Activated CD4-positive, alpha-beta T cell treated with anti-CD3 and anti-CD28 coated beads, Interleukin-2, amount 10 ng/mL, durations not matched to agents 24 days and 14 days (primary cell): ENCODE measurements around the gene RAVER1. TPM values are rescaled to one million over a fixed set of nuclear protein-coding genes. Genes with fewer than 3 reads are reported as not detected.

Experiments used
- DNase-seq: peaks from one replicate; pipeline ENCODE4 v3.0.0; 2022
- H3K27ac Mint-ChIP-seq: one replicate; pipeline ENCODE4 v1.8.0; 2022; ENCODE audit warnings: mild to moderate bottlenecking, mixed read lengths
- H3K27me3 Mint-ChIP-seq: one replicate; pipeline ENCODE4 v1.8.0; 2022; ENCODE audit warnings: mixed read lengths
- H3K36me3 Mint-ChIP-seq: one replicate; pipeline ENCODE4 v1.8.0; 2022; ENCODE audit warnings: low read depth, mild to moderate bottlenecking, mixed read lengths
- H3K4me1 Mint-ChIP-seq: one replicate; pipeline ENCODE4 v1.8.0; 2021; ENCODE audit warnings: mixed read lengths
- H3K4me3 Mint-ChIP-seq: one replicate; pipeline ENCODE4 v1.8.0; 2022; ENCODE audit warnings: mild to moderate bottlenecking, moderate library complexity, mixed read lengths
- H3K9me3 Mint-ChIP-seq: one replicate; pipeline ENCODE4 v1.8.0; 2021; ENCODE audit warnings: mixed read lengths
- intact Hi-C: fragments of 100-400 bp; cut with micrococcal nuclease; formaldehyde crosslinking; loops from one replicate; pipeline ENCODE4 v1.15.1; 2023
- total RNA-seq: library from RNA; stranded (reverse); gene quantifications from 2 replicates; pipeline ENCODE4 v1.2.3, GENCODE V29; 2022

The RAVER1 gene
- total RNA-seq, 1 donor from 2014 or later: 96.1 TPM

DNA sequence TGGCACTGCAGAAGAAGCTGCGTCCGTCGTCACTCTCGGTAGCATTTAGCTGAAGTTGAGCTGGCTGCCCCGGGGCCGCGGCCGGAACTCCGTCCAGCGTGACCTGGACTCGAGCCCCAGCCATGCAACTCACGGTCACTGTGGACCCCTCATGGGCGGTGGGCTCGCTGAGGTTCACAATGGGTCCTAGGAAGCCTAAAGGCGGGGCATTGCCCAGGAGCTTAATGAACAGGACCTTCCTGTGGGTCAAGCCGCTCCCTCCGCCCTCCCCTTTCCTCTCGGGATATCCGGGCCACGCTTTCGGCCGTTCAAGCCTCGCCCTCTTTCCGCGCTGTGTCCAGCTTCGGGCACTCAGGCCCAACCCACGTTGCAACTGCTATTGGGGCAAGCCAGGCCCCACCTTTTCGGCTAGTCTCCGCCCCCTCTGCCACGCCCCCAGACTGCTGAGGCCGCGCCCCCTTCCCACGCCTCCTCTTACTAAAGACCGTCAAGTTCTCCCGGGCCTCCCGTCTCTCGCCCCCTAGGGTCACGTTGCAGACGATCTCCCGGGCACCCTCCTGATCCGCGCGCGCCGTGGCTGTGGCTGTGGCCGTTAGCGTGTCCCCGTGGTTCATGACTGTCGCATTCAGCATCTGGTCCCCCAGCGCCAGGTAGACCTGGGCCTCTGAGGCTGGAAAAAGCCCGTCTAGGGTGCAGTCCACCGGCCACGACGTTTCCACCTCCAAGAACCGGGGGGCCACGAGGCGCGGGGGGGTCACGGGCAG, 1.4 kb upstream of the RAVER1 start:
- H3K27me3 Mint-ChIP-seq: no peaks in the 10 kb centered on the region
- H3K4me3 Mint-ChIP-seq: peak overlapping the region; percentile 96
- DNase-seq: peak; percentile 83
- H3K9me3 Mint-ChIP-seq: no peaks in the 10 kb centered on the region
- peaks cover 35% of the 10 kb centered on the region for H3K4me1 Mint-ChIP-seq
- intact Hi-C loops: loop anchor here (10.0 kb wide), 1 partner anchor 140 kb away; the partner anchor contains the start of gene DNMT1
- H3K36me3 Mint-ChIP-seq: peaks cover 37% of the 10 kb centered on the region
- H3K27ac Mint-ChIP-seq: no peak overlapping the region

DNA sequence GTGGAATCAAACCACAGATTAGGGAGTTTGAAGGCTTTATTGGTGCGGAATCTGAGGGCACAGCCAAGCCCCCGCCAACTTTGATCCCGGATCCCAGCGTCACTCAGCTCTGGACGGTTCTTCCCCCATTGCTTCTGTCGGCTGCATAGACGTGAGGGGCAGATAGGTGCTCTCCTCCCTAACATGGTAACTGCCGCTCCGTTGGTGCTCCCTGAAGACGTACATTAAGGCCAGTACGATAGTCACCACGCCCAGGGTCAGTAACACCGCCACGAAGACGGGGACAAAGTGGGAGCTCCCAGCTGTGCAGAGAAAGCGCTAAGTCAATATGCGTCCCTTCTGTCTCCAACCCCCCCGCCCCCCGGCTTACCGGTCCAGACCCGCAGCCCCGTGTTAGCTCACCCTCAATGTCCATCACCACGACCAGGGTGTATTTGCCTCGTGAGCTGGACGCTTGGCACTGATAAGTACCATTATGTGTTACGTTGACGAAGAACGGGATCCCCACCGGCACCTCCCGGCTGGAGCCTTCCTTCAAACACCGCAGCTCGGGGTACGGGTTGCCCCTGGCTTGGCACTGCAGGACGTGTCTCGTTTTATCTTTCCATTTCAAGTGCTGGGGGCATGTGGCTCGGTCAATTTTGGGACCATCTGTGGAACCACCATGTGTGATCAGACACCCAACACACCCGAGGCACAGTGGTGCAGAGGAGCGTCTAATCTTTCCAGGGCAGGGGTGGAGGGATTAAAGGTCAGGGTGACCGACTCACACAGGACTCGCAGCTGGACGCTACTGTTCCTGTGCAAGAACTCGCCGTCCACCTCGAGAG, 644 bp upstream of the RAVER1 start:
- Mint-ChIP-seq H3K4me1 (peaks cover 29% of the 10 kb centered on the region), H3K27me3 (no peaks in the 10 kb centered on the region), H3K36me3 (peaks cover 41% of the 10 kb centered on the region), H3K4me3 (peak overlapping the region; percentile 96), H3K27ac (peak overlapping the region; percentile 96), H3K9me3 (no peaks in the 10 kb centered on the region)
- intact Hi-C loops: loop anchor here (2.0 to 10.0 kb wide), 4 partner anchors 47 to 139 kb away; partner anchors contain the start of genes CDC37, DNMT1, ICAM1 and TYK2
- DNase-seq: peak; percentile 62

DNA sequence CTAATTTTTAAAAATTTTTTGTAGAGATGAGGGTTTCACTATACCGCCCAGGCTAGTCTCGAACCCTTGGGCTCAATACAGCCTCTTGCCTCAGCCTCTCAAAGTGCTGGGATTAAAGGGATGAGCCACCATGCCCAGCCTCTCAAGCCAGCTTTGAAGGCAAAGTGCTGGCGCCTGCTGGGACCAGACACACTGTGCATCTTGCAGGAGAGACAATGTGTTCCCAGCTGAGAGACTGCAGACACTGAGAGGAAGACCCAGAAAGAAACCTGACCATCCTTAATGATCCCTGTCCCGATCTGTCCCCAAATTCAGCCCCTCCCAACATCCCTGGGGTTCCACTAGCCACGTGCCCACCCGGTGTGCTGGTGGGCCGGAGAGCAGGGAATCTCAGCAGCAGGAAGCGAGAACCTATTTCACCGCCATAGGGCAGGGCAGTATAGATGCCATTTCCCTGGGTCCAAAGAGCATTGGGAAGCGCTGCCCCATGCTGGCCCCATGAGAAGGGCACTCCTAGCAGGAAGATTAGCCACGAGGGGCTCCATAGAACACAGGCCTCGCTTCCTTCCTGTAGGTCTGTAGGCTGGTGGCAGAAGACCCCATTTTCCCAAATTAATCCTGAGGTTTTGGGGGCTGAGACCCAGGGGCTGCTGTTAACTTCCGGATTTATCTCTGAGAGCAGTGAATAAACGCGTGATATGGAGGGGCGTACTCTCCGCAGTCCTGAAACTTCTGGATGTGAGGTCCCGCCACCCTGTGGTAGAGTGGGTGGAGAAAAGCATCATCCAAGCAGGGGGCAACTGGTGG, 968 bp downstream of the RAVER1 start:
- H3K4me1 Mint-ChIP-seq: peaks cover 21% of the 10 kb centered on the region

DNA sequence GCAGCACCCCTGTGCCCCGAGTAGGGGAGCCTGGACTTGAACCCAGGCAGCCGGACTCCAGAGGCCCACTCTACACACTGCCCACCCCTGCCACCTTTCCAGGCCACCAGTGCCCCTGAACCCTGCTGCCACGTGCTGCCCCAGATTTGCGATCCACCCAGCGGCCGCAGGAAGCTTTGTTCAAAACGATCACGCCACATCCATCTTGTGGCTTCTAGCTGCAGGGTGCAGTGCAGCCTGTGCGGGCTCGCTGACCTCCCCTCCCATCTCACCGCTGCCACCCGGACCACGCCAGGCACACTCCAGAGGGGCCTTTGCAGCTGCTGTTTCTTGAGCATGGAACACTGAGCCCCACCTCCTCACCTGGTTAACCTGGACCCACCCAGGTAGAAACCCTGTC, 3.8 kb downstream of the RAVER1 start:
- Mint-ChIP-seq H3K4me1 (peaks cover 18% of the 10 kb centered on the region), H3K27me3 (no peaks in the 10 kb centered on the region), H3K27ac (no peak overlapping the region), H3K9me3 (no peaks in the 10 kb centered on the region), H3K4me3 (no peak overlapping the region), H3K36me3 (peaks cover 44% of the 10 kb centered on the region)
- intact Hi-C loops: no loop called here
- no peak for DNase-seq

More for the DNA sequence above, 968 bp downstream of the RAVER1 start:
- Mint-ChIP-seq H3K36me3 (peaks cover 43% of the 10 kb centered on the region), H3K27me3 (no peaks in the 10 kb centered on the region), H3K9me3 (no peaks in the 10 kb centered on the region), H3K4me3 (peak overlapping the region; percentile 96), H3K27ac (peak overlapping the region; percentile 96)
- intact Hi-C loops: loop anchor here (2.0 to 10.0 kb wide), 4 partner anchors 48 to 138 kb away; partner anchors contain the start of genes CDC37, DNMT1, ICAM1 and TYK2
- DNase-seq: no peak

DNA sequence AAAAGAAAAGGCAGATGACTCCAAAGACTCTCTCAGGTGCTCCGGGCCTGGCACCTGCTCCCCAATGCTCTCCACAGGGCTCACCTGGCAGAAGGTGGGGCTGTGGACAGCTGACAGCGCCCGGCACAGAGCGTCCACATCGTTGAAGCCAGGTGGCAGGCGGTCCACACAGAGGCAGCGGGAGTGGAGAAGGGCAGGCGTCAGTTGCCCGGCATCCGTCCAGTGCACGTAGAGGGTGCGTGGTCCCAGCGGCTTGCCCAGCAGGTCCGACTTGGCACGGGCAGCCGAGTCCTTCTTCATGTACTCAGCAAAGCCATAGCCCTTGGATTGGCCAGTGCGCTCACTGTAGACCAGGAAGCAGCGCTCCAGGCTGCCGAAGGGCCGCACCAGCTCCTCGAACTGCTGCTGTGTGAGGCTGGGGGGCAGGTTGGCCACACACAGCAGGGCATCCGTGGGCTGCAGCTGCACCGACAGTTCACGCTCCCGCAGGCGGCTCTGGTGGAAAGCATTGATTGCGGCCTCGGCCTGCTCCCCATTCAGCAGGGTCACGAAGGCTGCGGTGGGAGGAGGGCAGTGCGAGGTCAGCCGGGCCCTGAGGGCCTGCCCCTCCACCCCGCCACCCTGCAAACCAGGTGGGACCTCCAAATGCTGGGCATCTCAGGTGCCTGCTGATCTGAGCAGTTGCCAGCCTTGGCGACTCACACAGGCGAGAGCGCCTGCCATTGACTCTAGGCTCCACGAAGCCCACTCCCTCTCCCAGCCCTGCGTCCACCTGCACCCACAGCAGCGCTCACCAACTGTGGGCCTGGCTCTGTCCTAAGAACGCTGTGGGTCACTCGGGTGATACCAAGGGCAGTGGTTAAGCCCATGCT, 4.5 kb downstream of the RAVER1 start:
- no peaks in the 10 kb centered on the region for H3K9me3 Mint-ChIP-seq
- intact Hi-C loops: no loop called here
- no peak for DNase-seq
- H3K36me3 Mint-ChIP-seq: peaks cover 49% of the 10 kb centered on the region
- no peaks in the 10 kb centered on the region for H3K27me3 Mint-ChIP-seq
- H3K4me1 Mint-ChIP-seq: peaks cover 15% of the 10 kb centered on the region
- no peak overlapping the region for H3K27ac Mint-ChIP-seq
- H3K4me3 Mint-ChIP-seq: no peak overlapping the region

DNA sequence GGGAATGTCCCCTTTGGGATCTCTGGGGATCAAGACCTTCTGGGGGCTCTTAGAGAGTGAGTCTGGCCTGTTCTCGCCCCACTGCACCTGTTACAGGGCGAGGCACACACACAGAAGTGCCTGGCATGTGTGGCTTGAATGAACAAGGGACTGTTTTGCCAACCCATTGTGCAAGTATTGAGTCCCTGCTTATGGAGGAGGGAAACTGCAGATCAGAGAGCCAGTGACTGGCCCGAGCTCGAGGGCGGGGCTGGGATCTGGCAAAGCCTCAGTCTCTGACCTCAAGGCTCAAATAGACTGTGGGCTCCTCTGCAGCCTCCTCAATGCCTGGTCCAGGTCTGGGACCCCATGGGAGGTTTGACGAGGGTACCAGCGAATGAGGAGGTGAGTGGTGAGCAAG, 5.5 kb downstream of the RAVER1 start:
- peaks cover 9% of the 10 kb centered on the region for H3K4me1 Mint-ChIP-seq
- H3K36me3 Mint-ChIP-seq: peaks cover 44% of the 10 kb centered on the region
- H3K9me3 Mint-ChIP-seq: no peaks in the 10 kb centered on the region
- intact Hi-C loops: no loop called here
- H3K27ac Mint-ChIP-seq: no peak overlapping the region
- H3K4me3 Mint-ChIP-seq: no peak overlapping the region
- H3K27me3 Mint-ChIP-seq: no peaks in the 10 kb centered on the region
- no peak for DNase-seq

DNA sequence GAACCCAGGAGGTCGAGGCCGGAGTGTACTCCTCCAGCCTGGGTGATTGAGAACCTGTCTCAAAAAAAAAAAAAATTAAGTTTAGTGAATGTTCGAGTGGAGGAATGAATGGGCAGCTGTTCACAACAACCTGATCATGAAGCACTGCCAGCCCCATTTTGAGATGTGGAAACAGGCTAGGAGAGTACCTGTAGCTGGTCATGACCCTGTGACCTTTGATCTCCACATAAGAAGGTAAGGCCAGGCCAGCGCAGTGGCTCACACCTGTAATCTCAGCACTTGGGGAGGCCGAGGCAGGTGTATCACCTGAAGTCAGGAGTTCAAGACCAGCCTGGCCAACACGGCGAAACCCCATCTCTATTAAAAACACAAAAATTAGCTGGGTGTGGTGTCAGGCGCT, 7.6 kb downstream of the RAVER1 start:
- intact Hi-C loops: no loop called here
- H3K4me1 Mint-ChIP-seq: no peaks in the 10 kb centered on the region
- no peaks in the 10 kb centered on the region for H3K27me3 Mint-ChIP-seq
- no peak overlapping the region for H3K27ac Mint-ChIP-seq
- H3K9me3 Mint-ChIP-seq: no peaks in the 10 kb centered on the region
- no peak for DNase-seq
- H3K4me3 Mint-ChIP-seq: no peak overlapping the region
- peaks cover 41% of the 10 kb centered on the region for H3K36me3 Mint-ChIP-seq

DNA sequence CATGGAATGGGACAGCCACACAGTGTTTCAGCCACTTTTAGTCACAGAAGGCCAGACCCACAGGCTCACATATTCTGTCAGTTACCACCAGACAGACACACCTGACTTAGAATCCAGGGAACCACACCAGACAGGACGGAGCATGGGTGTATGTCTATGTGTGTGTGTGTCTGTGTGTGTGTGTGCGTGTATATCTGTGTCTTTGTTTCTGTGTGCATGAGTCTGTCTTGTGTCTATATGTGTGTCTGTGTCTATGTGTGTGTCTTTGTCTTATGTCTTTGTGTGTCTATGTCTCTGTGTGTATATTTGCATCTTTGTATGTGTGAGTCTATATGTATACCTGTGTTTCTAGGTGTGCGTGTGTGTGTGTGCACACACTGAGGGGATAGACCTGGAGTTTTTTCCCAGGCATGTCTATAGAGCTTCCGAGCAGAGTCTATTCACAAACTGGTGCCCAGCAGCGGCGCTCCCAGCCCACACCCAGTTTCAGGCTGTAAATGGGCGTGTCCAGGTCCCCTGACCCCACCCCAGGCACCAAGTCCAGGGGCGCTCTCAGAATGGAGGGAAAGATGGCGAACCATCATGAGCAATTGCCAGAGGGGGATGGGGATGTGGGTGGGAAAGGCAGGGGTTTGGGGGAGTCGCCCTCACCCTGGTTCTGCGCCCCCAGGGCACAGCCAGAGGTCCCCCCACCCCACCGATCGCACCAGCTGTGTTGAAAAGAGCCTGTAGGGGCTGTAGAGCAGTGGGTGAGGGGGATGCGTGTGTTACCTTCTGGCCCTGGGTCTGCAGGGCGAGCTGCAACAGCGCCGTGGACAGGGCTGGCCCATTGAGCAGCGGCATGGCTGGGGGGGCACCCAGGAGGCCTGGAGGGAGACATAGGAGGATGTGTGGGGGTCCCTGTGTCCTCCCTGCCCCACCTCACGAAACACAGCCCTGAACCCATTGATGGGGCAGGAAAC, 11.2 kb downstream of the RAVER1 start:
- Mint-ChIP-seq H3K36me3 (peaks cover 34% of the 10 kb centered on the region), H3K27ac (no peak overlapping the region), H3K9me3 (no peaks in the 10 kb centered on the region), H3K27me3 (no peaks in the 10 kb centered on the region), H3K4me3 (no peak overlapping the region), H3K4me1 (no peaks in the 10 kb centered on the region)
- DNase-seq: no peak
- intact Hi-C loops: no loop called here

DNA sequence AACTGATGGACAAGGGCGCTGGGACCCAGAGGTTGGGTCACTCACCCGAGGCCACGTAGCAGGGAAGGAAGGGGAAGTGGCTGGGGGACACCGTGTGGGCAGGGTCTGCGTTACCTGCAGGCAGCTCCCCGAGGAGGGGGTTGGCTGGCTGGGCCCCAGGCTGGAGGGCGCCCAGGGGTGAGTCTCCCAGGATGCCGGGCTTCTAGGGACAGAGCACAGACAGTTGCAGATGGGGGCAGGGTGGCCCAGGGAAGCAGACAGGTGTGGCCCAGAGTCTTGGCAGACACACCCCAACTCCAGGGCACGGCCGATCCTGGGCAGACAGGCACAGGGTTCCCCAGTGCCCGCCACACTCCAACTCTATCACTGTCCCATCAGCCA, 11.9 kb downstream of the RAVER1 start:
- Mint-ChIP-seq H3K27ac (no peak overlapping the region), H3K9me3 (no peaks in the 10 kb centered on the region), H3K36me3 (peaks cover 34% of the 10 kb centered on the region), H3K27me3 (no peaks in the 10 kb centered on the region), H3K4me1 (peaks cover under 1% of the 10 kb centered on the region), H3K4me3 (no peak overlapping the region)
- no peak for DNase-seq
- intact Hi-C loops: no loop called here

DNA sequence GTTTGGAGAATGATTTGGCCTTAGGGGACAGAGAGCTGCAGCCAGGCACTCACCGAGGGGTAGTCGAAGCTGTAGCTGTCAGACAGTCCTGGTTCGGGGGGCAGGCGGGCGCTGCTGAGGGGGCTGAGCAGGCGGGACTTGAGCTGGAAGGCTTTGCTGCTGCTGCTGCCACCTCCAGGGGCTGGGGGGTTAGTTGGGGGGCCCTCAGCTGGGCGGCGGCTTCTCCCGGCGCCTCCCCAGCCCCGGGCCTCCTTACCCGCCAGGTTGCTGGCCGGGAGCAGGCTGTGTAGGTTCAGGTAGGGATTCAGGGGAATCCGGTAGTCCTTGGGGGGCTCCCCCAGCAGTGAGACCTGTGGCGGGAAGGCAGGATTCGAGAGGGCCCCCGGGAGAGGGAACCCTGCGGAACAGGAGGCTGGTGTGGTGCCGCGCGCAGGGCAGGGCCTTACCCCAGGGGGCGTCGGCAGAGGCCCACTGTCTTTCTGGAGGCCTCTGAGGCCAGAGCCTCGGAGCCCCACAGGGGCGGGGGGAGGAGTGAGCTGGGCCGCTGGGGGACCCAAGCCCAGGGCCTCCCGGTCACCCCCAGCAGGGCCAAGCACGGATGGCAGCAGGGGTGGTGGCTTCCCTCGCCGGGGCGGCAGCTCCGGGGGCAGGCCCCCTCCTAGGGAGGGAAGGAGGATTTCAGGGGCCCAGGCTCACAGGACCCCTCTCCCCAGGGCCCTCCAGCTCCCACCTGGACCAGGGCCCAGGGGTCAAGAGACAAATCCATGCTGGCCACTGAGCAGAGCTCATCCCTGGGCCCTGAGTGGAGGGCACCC, 12.5 kb downstream of the RAVER1 start:
- DNase-seq: no peak
- no peak overlapping the region for H3K27ac Mint-ChIP-seq
- intact Hi-C loops: no loop called here
- no peaks in the 10 kb centered on the region for H3K27me3 Mint-ChIP-seq
- H3K9me3 Mint-ChIP-seq: no peaks in the 10 kb centered on the region
- peaks cover 37% of the 10 kb centered on the region for H3K36me3 Mint-ChIP-seq
- peaks cover 6% of the 10 kb centered on the region for H3K4me1 Mint-ChIP-seq
- no peak overlapping the region for H3K4me3 Mint-ChIP-seq

DNA sequence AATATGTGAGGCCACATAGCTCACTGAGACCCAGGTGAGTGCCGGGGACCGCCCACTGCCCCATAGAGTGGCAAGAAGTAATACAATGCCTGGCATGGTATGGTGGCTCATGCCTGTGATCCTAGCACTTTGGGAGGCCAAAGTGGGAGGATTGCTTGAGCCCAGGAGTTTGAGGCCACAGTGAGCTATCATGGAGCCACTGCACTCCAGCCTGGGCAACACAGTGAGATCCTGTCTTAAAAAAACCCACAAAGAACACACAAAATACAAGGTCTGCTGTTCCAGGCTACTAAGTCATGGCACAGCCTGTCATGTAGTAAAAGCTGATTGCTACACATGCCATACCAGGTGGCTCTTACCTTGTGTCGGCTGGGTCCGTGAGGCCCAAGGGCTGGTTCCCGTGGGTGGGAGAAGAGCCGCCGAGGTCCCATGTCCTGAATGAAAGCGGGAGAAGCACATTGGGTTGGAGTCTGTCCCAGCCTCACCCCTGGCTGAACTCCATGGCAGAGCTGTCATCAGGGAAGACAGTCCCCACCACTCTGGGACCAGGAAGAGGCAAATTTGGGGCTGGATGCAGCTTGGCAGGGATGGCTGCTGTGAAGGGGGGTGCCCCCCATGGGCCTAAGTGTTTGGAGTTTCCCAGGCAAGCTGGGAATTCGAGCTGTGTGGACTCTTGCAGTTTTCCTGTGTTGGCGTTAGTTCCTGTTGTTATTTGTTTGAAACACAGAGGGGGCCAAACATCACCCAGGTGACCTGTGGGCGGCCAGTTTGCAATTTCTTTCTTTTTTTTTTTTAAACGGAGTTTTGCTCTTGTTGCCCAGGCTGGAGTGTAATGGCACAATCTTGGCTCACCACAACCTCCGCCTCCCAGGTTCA, 14.3 kb downstream of the RAVER1 start:
- H3K27me3 Mint-ChIP-seq: no peaks in the 10 kb centered on the region
- H3K4me1 Mint-ChIP-seq: peaks cover 14% of the 10 kb centered on the region
- intact Hi-C loops: loop anchor here (5.0 kb wide), 1 partner anchor 47 kb away; the partner anchor contains the start of gene ICAM1
- H3K9me3 Mint-ChIP-seq: no peaks in the 10 kb centered on the region
- no peak for DNase-seq
- no peak overlapping the region for H3K27ac Mint-ChIP-seq
- H3K36me3 Mint-ChIP-seq: peaks cover 31% of the 10 kb centered on the region
- no peak overlapping the region for H3K4me3 Mint-ChIP-seq
